Measurements from ENCODE around the gene ALDH3B2. TPM values are rescaled to one million over a fixed set of nuclear protein-coding genes. Genes with fewer than 3 reads are reported as not detected.
A peak's percentile ranks its signal among the peaks of the same experiment; 100 is the strongest.

ALDH3B2 gene
- total RNA-seq, 6 experiments from 2014 or later = not detected

GRCh38 chr11:67633758-67634365 is 40.6 kb downstream of the ALDH3B2 start:
- peaks cover 0 to 27% (median 13%) of the 10 kb centered on the region in 4 donors for H3K4me1 ChIP-seq
- H3K4me3 ChIP-seq = no peak overlapping the region
- no peak for TF ChIP-seq CTCF (IDR thresholded peaks at IDR 0.05)
- TF ChIP-seq POLR2A (IDR thresholded peaks at IDR 0.05) = no peak
- ATAC-seq (no peak), DNase-seq (peak in 2 of 3 donors; percentile 28 to 57)
- H3K36me3 ChIP-seq = no peaks in the 10 kb centered on the region
- no peaks in the 10 kb centered on the region for H3K9me3 ChIP-seq
- WGBS (ENCODE audit: insufficient coverage, low coverage, low lambda C conversion rate, missing lambda C conversion rate) = 61% methylated on average over 6 of the region's 22 CpGs
- H3K27me3 ChIP-seq = no peaks in the 10 kb centered on the region
- no peak overlapping the region for H3K27ac ChIP-seq
- intact Hi-C loops (cut with DNase I) = no loop called here

DNA sequence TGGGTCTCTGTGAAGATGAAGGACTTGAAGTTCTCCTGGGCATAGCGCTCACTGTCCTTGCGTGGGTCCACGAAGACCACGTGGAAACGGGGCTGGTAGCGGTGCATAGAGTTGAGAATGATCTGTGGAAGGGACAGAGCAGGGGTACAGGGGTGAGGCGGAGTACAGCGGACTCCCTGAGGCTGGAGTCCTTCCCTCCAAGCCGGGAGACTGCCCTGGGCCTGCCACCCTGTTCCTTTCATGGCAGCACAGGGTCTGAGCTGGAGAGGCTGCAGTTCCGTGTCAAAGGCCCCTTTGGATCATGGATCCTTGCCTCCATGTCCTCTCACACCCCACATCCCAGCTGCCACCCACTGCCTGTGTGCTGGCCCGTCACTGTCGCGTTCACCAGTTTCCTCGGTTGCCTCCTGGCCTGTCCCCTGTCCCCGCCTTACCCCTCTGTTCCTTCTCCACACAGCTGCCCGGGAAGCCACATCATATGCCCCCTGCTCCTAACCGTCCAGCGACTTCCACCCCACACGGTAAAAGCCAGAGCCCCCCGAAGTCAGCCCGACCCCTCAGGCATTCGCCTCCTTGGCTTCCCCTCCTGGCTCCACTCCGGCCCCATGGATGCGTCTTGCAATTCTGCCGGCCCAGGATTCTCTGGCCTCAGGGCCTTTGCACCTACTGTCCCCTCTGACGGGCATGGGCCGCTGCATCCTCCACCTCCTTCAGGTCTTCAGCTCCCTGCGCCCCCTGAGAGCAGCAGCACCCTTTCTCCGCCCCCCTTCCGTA is 41.3 kb downstream of the ALDH3B2 start:
- TF ChIP-seq POLR2A (IDR thresholded peaks at IDR 0.05) = no peak
- TF ChIP-seq CTCF (IDR thresholded peaks at IDR 0.05) = no peak
- intact Hi-C loops (cut with DNase I) = no loop called here
- DNase-seq = peak; percentile 20 to 54 (median 47)
- H3K27me3 ChIP-seq = no peaks in the 10 kb centered on the region
- H3K9me3 ChIP-seq = no peaks in the 10 kb centered on the region
- no peak overlapping the region for H3K4me3 ChIP-seq
- no peaks in the 10 kb centered on the region for H3K36me3 ChIP-seq
- peaks cover 0 to 31% (median 15%) of the 10 kb centered on the region in 4 donors for H3K4me1 ChIP-seq
- peak overlapping the region in 2 of 3 donors; percentile 69 to 79 for H3K27ac ChIP-seq
- ATAC-seq = no peak
- WGBS (ENCODE audit: insufficient coverage, low coverage, low lambda C conversion rate, missing lambda C conversion rate) = 81% methylated on average over 14 of the region's 30 CpGs

DNA sequence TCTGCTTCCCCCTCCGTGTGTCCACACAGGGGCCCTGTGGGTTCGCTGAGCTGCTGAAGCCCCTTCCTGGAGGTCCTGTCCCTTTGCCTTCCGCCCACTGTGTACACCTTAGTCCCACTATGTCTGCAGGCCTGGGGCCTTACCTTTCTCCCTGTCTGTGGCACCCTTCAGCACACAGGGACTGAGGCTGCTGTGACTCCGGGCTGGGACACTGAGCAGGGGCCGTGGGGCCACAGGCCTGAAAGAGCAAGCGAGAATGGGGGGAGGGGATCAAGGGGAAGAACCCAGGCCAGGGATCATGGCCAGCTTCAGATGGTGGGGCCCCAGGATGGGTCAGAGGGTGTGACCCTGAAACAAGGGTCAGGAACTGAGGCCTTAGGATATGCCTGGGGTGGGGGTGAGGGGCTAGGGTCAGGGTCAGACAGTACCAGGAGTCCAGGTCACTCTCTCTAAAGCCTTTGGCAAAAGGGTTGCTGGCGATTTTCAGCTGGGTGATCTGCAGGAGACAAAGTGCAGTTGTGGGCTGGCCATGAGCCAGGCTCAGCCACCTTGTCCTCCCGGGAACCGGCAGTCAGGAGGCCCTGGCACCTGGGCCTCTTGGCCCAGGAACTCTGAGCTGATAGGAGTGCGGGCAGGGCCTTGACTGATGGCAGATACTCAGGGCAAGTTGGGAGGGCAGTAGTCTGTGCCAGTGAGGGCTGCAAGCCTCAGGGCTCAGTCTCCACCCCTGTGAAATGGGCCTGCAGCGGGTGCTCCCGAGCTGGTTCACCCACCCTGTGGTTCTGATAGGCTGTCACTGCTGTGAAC is 42.0 kb downstream of the ALDH3B2 start:
- intact Hi-C loops (cut with DNase I) = no loop called here
- DNase-seq = peak; percentile 89 to 96 (median 96)
- 35% methylated on average over 5 of the region's 12 CpGs for WGBS (ENCODE audit: insufficient coverage, low coverage, low lambda C conversion rate, missing lambda C conversion rate)
- no peaks in the 10 kb centered on the region for H3K9me3 ChIP-seq
- H3K4me3 ChIP-seq = no peak overlapping the region
- TF ChIP-seq CTCF (IDR thresholded peaks at IDR 0.05) (no peak), POLR2A (IDR thresholded peaks at IDR 0.05) (no peak)
- peak; percentile 23 to 53 (median 38) for ATAC-seq
- H3K36me3 ChIP-seq = no peaks in the 10 kb centered on the region
- peaks cover 0 to 31% (median 15%) of the 10 kb centered on the region in 4 donors for H3K4me1 ChIP-seq
- H3K27ac ChIP-seq = peak overlapping the region in 2 of 3 donors; percentile 69 to 79
- H3K27me3 ChIP-seq = no peaks in the 10 kb centered on the region

- H3K9me3 ChIP-seq = no peaks in the 10 kb centered on the region
- no peaks in the 10 kb centered on the region for H3K36me3 ChIP-seq
- intact Hi-C loops (cut with DNase I) = no loop called here
- H3K27me3 ChIP-seq = no peaks in the 10 kb centered on the region
- TF ChIP-seq CTCF (IDR thresholded peaks at IDR 0.05) (no peak), POLR2A (IDR thresholded peaks at IDR 0.05) (no peak)
- ATAC-seq (no peak), DNase-seq (no peak)
- no peak overlapping the region for H3K4me3 ChIP-seq
- H3K4me1 ChIP-seq = peaks cover 0 to 31% (median 15%) of the 10 kb centered on the region in 4 donors
- 63% methylated on average over 2 of the region's 2 CpGs for WGBS (ENCODE audit: insufficient coverage, low coverage, low lambda C conversion rate, missing lambda C conversion rate)
- H3K27ac ChIP-seq = peak overlapping the region in 2 of 3 donors; percentile 69 to 79
These were observed 42.6 kb downstream of the ALDH3B2 start for GRCh38 chr11:67631853-67632174.
